AG10803 (cell line): ENCODE results near the gene CKM.

Source experiments
- DNase-seq: peaks from one replicate; pipeline ENCODE4 v3.0.0; 2010; ENCODE audit warnings: low read depth
- H3K4me3 ChIP-seq: 2 replicates; pipeline ENCODE4 v1.5.1; 2011; ENCODE audit warnings: mild to moderate bottlenecking, low read length, control low read depth
- CTCF ChIP-seq: conservative IDR thresholded peaks from 2 replicates; pipeline ENCODE4 v1.5.1; 2011; ENCODE audit warnings: mild to moderate bottlenecking, low read length, control low read depth, inconsistent platforms

The CKM gene

GRCh38 chr19:45333609-45334303 is 11.1 kb upstream of the CKM start:
- no peak overlapping the region for H3K4me3 ChIP-seq
- DNase-seq = no peak
- no peak for TF ChIP-seq CTCF

GRCh38 chr19:45331411-45331810 is 8.7 kb upstream of the CKM start:
- TF ChIP-seq CTCF = no peak
- H3K4me3 ChIP-seq = no peak overlapping the region
- DNase-seq = no peak

GRCh38 chr19:45327404-45328143 is 4.9 kb upstream of the CKM start:
- no peak overlapping the region for H3K4me3 ChIP-seq
- no peak for TF ChIP-seq CTCF
- DNase-seq = no peak

- no peak for DNase-seq
- no peak for TF ChIP-seq CTCF
- no peak overlapping the region for H3K4me3 ChIP-seq
These were observed 1.8 kb upstream of the CKM start for GRCh38 chr19:45324349-45324907.

- H3K4me3 ChIP-seq = peak overlapping the region; percentile 22; the same call in 1 of the 2 replicates
- TF ChIP-seq CTCF = no peak
- DNase-seq = no peak
These were observed 1.0 kb upstream of the CKM start for GRCh38 chr19:45323671-45324081.

- DNase-seq = no peak
- no peak overlapping the region for H3K4me3 ChIP-seq
- no peak for TF ChIP-seq CTCF
These were observed 364 bp downstream of the CKM start for GRCh38 chr19:45322311-45322710.
